Mucosa of rectum (tissue), 2 donors: ENCODE measurements around the gene NPHP1.
"Not testable (repeated sequence)": the region's sequence is repeated elsewhere in the genome, so short reads cannot be mapped to it uniquely, and the experiment has no call there.

Source experiments
- H3K27ac ChIP-seq, 2 donors: one replicate each; pipeline ENCODE4 v1.7.0; 2013; ENCODE audit warnings: inconsistent platforms in 2 of 2, low read depth in 2 of 2, low read length in 2 of 2
- H3K27me3 ChIP-seq, 2 donors: one replicate each; pipeline ENCODE4 v1.7.0; 2013; ENCODE audit warnings: low read length in 2 of 2; ENCODE audit not compliant: control insufficient read depth in 2 of 2, insufficient read depth in 2 of 2
- H3K36me3 ChIP-seq, 2 donors: one replicate each; pipeline ENCODE4 v1.7.0; 2013; ENCODE audit warnings: low read length in 2 of 2; ENCODE audit not compliant: control insufficient read depth in 2 of 2, insufficient read depth in 2 of 2
- H3K4me1 ChIP-seq, 2 donors: one replicate each; pipeline ENCODE4 v1.7.0; 2013; ENCODE audit warnings: low read length in 2 of 2, mild to moderate bottlenecking in 1 of 2; ENCODE audit not compliant: control insufficient read depth in 2 of 2, insufficient read depth in 2 of 2
- H3K4me3 ChIP-seq, 2 donors: one replicate each; pipeline ENCODE4 v1.7.0; 2013; ENCODE audit warnings: low read length in 2 of 2
- H3K9ac ChIP-seq, 2 donors: one replicate each; pipeline ENCODE4 v1.7.0; 2013; ENCODE audit warnings: low read length in 2 of 2, low read depth in 1 of 2, mild to moderate bottlenecking in 1 of 2
- H3K9me3 ChIP-seq, 2 donors: one replicate each; pipeline ENCODE4 v1.7.0; 2013; ENCODE audit warnings: low read length in 2 of 2; ENCODE audit not compliant: control insufficient read depth in 2 of 2
- donor health status: healthy.
- donor health status: Normal muscosa, but diverticular disease.

Gene NPHP1

GRCh38 chr2:110075896-110076295 lies 128.9 kb downstream of the NPHP1 start:
- H3K4me3 ChIP-seq, H3K27ac ChIP-seq, H3K36me3 ChIP-seq, H3K27me3 ChIP-seq, H3K9ac ChIP-seq, H3K9me3 ChIP-seq, H3K4me1 ChIP-seq: not testable (repeated sequence)
